HG03439 (cell line): ENCODE data around the gene ANKDD1A.

Source experiments
- ATAC-seq: cut with Tn5 transposase; IDR thresholded peaks from one replicate; pipeline ENCODE4 v1.9.1; 2021; ENCODE audit warnings: mild to moderate bottlenecking, moderate library complexity; ENCODE audit not compliant: unreplicated experiment

The ANKDD1A gene

GRCh38 chr15:64921711-64922110 lies 10.0 kb downstream of the ANKDD1A start:
- ATAC-seq, result no peak

GRCh38 chr15:64923546-64923945 lies 11.8 kb downstream of the ANKDD1A start:
- ATAC-seq, result no peak

DNA sequence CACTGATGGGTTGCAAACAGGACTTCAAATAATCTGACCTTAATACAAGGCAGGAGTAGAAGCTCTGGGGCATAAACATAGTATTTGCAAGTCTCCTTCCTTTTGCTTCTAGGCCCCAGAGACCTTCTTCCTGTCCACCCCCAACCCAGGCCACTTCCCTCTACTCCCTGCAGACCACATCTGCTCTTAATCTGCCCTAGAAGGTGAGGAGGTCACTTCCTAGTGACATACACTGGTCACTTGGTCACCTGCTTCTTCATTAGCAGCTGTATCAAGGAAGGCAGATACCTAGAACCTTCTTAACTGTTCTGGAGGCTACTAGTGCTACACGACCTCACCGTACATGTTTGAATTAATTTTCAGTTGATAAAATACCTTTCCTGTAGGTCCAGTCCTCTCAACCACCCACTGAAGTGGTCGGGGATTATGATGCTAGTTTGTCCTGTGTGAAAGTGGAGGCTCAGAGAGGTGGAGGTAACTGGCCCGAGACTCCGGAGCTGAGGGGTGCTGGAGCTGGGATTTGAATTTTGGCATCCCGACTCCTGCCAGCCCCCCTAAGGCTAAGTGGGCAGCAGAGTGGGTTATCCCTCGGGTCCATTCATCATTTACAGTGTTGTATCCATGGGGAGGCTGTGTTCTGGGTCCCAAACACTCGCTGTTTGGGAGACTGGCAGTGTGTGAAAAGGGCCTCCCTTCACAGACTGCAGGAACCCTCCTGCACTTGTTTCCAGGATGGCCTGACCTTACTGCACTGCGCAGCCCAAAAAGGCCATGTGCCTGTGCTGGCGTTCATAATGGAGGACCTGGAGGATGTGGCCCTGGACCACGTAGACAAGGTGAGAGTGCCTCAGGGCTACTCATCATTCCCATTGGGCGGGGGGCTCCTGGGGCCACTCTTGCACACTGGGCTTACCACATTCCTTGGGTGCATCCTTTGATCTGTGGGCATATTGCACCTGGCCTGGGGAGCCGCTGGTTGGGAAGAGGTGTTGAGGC lies 13.9 kb downstream of the ANKDD1A start:
- no peak for ATAC-seq

GRCh38 chr15:64926661-64927060 lies 15.0 kb downstream of the ANKDD1A start:
- no peak for ATAC-seq

DNA sequence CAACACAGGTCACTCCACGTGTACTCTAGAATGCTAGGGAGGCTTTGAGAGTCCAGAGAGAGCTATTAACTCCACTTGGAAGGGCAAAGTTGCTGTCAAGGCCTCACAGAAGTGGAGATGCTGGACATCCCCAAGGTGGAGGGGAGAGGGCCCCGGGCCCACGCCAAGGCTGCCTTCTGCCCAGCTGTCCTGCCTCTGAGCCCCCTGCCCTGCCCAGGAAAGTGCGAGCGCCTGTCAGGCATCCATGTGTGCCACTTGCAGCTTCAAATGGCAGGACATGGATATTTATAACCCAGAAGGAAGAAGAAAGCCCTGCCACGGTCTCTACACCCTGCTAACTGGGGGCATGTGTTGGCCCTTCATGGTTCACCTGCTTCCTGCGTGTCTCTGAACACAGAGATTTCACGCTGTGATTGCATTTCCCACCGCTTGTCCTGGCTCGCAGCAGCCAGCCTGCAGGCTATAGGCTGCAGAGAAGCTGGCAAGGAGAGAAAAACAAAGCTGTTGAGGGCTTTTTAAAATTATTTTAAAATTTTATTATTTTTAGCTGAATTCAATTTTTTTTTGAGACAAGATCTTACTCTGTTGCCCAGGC lies 17.0 kb downstream of the ANKDD1A start:
- no peak for ATAC-seq

GRCh38 chr15:64930019-64930652 lies 18.4 kb downstream of the ANKDD1A start:
- no peak for ATAC-seq

GRCh38 chr15:64930778-64931371 lies 19.2 kb downstream of the ANKDD1A start:
- ATAC-seq, result no peak

DNA sequence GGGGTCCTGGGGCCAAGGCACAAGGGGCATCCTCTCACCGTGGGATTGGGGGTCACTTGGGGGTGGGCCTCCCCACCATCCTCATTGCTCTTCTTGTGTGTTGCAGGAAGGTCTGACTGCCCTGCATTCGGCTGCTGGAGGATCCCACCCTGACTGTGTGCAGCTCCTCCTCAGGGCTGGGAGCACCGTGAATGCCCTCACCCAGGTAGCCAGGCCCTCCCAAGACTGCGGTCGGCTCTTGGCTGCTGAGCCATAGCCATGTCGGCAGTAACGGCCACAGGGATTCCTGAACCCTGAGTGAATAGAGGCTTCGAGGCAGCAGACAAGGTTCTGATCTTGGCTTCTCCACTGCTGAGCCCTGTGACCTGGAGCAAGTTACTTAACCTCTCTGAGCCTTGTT lies 19.7 kb downstream of the ANKDD1A start:
- no peak for ATAC-seq

GRCh38 chr15:64934023-64934422 lies 22.3 kb downstream of the ANKDD1A start:
- no peak for ATAC-seq

DNA sequence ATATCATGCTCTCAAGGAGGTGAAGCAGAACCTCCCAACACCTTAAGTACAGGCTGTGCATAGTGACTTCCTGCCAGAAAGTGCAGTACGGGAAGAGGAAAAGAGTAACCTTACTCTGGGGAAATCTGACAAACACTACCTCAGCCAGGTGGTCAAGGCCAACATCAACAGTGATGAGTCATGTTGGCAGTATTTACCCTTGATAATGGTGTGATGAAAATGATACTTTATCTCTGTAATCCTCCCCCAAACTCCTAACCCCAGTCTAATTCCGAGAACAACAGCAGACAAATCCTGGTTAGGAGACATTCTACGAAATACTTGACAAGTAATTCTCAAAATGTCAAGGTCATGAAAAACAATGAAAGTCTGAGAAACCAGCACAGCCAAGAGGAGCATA lies 26.5 kb downstream of the ANKDD1A start:
- ATAC-seq, result no peak

GRCh38 chr15:64942356-64942755 lies 30.7 kb downstream of the ANKDD1A start:
- ATAC-seq, result no peak

GRCh38 chr15:64943512-64944225 lies 32.0 kb downstream of the ANKDD1A start:
- no peak for ATAC-seq

- ATAC-seq, result no peak
These were observed 33.3 kb downstream of the ANKDD1A start for GRCh38 chr15:64944961-64945360.

GRCh38 chr15:64947211-64947610 lies 35.5 kb downstream of the ANKDD1A start:
- ATAC-seq, result no peak

GRCh38 chr15:64948916-64949315 lies 37.2 kb downstream of the ANKDD1A start:
- ATAC-seq, result no peak

- ATAC-seq, result no peak
These were observed 37.9 kb downstream of the ANKDD1A start for GRCh38 chr15:64949383-64950186.

DNA sequence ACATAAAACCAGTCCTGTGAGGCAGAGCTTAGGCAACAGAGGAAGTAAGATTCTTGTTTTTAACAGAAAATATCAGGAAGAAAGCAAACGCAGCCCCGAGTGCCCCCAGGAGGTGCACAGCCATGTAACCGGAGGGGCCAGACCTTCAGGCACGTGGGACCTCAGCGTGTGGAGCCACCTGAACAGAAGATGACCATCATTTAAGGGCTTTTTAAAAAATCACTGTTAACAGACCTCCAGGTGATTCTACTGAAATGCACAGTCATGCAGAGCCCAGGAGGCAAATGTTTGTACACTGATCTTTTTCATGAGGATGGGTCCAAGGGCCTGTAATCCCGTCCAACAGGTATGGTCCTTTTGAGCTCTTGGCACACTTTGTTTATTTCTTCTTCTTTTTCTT lies 39.2 kb downstream of the ANKDD1A start:
- no peak for ATAC-seq

- no peak for ATAC-seq
These were observed 40.2 kb downstream of the ANKDD1A start for GRCh38 chr15:64951777-64952418.

DNA sequence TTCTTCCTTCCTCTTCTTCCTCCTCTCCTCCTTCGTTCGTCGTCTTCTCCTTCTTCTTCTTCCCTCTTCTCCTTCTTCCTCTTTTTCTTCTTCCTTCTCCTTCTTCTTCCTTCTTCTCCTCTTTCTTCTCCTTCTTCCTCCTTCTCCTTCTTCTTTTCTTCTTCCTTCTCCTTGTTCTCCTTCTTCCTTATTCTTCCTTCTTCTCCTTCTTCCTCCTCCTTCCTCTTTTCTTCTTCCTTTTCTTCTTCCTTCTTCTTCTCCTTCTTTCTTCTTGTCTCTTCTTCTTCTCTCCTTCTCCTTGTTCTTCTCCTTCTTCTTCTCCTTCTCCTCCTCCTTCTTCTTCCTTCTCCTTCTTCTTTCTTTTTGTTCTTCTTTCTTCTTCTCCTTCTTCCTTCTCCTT lies 42.7 kb downstream of the ANKDD1A start:
- ATAC-seq, result no peak
